Vagina (tissue), 2 donors: ENCODE results near the gene CD109.

Experiments
- POLR2A ChIP-seq, 2 donors: fragments of 450-650 bp; IDR thresholded peaks; one replicate each; pipeline ENCODE4 v1.6.1; 2017; ENCODE audit warnings: antibody characterized with exemption in 2 of 2, mild to moderate bottlenecking in 2 of 2, moderate library complexity in 2 of 2
- POLR2AphosphoS5 ChIP-seq, 2 donors: sonication (generic); formaldehyde crosslinking; IDR thresholded peaks; one replicate each; pipeline ENCODE4 v1.9.0; 2017; ENCODE audit warnings: antibody characterized with exemption in 2 of 2, mild to moderate bottlenecking in 2 of 2, low read depth in 1 of 2; ENCODE audit not compliant: insufficient read depth in 1 of 2
- TF ChIP-seq, protein P1 (sequence below), 3 experiments: fragments of 450-650 bp in 2 of 3; fragments of 200-600 bp in 1 of 3; sonication (generic) in 1 of 3; IDR thresholded peaks; one replicate each; pipeline ENCODE4 v1.5.1; 2017 to 2019; ENCODE audit warnings: antibody characterized with exemption in 3 of 3, mild to moderate bottlenecking in 2 of 3, moderate library complexity in 2 of 3

DNA sequence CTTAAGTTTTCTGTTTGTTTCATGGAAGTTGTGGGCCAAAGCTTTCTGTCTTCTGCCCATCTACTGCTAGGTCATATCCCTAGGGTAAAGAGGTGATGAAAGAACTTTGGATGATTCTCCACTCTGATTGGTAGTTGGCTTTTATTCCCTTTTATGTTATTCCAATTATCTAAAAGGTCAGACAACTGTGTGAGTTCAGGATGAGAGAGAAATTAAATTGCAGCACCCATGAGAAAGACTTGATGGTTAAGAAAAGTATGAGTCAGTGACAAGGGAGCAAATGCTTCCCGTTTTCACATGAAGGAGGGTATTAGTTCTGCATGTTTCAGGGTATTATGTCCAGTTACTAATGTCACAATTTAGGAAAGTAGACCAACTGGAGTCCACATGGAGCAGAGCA, 136.3 kb downstream of the CD109 start:
- TF ChIP-seq, protein P1, sequence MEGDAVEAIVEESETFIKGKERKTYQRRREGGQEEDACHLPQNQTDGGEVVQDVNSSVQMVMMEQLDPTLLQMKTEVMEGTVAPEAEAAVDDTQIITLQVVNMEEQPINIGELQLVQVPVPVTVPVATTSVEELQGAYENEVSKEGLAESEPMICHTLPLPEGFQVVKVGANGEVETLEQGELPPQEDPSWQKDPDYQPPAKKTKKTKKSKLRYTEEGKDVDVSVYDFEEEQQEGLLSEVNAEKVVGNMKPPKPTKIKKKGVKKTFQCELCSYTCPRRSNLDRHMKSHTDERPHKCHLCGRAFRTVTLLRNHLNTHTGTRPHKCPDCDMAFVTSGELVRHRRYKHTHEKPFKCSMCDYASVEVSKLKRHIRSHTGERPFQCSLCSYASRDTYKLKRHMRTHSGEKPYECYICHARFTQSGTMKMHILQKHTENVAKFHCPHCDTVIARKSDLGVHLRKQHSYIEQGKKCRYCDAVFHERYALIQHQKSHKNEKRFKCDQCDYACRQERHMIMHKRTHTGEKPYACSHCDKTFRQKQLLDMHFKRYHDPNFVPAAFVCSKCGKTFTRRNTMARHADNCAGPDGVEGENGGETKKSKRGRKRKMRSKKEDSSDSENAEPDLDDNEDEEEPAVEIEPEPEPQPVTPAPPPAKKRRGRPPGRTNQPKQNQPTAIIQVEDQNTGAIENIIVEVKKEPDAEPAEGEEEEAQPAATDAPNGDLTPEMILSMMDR (IDR thresholded peaks at IDR 0.05): no peak
- TF ChIP-seq POLR2AphosphoS5 (IDR thresholded peaks at IDR 0.05; ENCODE audit: insufficient read depth in 1 of 2, low read depth in 1 of 2): no peak
- no peak for TF ChIP-seq POLR2A (IDR thresholded peaks at IDR 0.05)
